ENCODE results near the gene RPS15. TPM values are rescaled to one million over a fixed set of nuclear protein-coding genes. Genes with fewer than 3 reads are reported as not detected.

Gene RPS15
- total RNA-seq, 1 donor from 2014 or later, result 854 TPM

GRCh38 chr19:1449467-1450442, 11.6 kb downstream of the RPS15 start, which contains the start of gene APC2:
TSS of gene APC2 (plus strand) at chr19:1450121. CDS start at chr19:1453002, 2,881 bp downstream.
- no peaks in the 10 kb centered on the region for H3K9me3 ChIP-seq
- H3K27me3 ChIP-seq (ENCODE audit: low read depth), result peaks cover 95% of the 10 kb centered on the region
- intact Hi-C loops (cut with DNase I), result no loop called here
- peaks cover 21% of the 10 kb centered on the region for H3K4me1 ChIP-seq
- ATAC-seq (no peak), DNase-seq (no peak)
- H3K27ac ChIP-seq, result no peak within 1 kb of the TSS
- H3K36me3 ChIP-seq, result no peaks in the 10 kb centered on the region
- no peak within 1 kb of the TSS for H3K4me3 ChIP-seq
- TF ChIP-seq, protein P1, sequence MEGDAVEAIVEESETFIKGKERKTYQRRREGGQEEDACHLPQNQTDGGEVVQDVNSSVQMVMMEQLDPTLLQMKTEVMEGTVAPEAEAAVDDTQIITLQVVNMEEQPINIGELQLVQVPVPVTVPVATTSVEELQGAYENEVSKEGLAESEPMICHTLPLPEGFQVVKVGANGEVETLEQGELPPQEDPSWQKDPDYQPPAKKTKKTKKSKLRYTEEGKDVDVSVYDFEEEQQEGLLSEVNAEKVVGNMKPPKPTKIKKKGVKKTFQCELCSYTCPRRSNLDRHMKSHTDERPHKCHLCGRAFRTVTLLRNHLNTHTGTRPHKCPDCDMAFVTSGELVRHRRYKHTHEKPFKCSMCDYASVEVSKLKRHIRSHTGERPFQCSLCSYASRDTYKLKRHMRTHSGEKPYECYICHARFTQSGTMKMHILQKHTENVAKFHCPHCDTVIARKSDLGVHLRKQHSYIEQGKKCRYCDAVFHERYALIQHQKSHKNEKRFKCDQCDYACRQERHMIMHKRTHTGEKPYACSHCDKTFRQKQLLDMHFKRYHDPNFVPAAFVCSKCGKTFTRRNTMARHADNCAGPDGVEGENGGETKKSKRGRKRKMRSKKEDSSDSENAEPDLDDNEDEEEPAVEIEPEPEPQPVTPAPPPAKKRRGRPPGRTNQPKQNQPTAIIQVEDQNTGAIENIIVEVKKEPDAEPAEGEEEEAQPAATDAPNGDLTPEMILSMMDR (IDR thresholded peaks at IDR 0.05), result no peak

DNA sequence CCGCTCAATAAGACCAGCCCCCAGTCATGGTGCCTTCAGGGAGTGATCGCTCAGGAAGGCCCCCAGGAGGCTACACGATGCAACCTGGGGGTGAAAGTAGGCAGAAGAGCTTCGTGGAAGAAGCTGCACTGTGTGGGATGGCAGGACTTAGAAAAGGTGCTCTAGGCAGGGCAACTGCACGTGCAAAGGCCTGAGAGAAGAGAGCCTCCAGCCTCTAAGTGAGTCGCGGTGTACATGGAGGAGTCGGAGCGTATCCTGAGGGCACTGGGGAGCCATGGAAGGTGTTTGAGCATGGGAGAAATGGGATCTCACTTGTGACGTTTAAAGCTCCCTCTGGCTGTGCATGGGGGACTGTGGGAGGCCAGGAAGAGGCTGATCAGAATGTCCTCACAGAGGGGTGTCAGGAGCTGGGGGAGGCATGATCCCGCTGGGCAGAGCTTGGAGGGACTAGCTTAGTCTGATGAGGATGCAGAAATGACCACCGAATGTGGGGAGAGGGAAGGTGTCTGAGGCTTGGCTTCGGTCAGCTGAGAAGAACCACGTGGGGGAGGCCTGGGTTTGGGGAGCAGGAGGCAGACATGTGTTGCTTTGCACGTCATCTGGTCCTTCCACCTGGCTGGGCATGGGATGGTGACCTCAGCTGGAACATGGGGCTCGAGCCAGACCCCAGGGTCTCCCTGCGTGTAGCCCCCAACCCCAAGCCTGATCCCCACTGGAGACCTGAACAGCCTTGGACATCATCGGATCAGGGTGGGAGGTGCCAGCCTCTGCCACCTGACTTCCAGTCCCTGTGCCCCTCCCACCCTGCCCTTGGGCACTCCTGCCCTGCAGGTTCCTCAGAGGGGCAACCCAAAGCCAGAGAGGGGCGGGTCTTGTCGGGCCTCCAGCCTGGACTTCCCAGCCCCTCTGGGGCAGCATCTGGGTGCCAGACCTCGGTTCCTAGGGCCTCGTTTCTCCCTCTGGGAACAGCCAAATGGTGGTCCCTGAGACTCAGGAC, 12.8 kb downstream of the RPS15 start:
- no peak for DNase-seq
- intact Hi-C loops (cut with DNase I), result no loop called here
- TF ChIP-seq, protein P1 (IDR thresholded peaks at IDR 0.05), result no peak
- H3K36me3 ChIP-seq, result no peaks in the 10 kb centered on the region
- H3K27me3 ChIP-seq (ENCODE audit: low read depth), result peaks cover 100% of the 10 kb centered on the region
- H3K27ac ChIP-seq, result no peak overlapping the region
- ATAC-seq, result no peak
- no peak overlapping the region for H3K4me3 ChIP-seq
- H3K4me1 ChIP-seq, result peaks cover 19% of the 10 kb centered on the region
- H3K9me3 ChIP-seq, result no peaks in the 10 kb centered on the region

GRCh38 chr19:1451916-1452801, 14.0 kb downstream of the RPS15 start:
- H3K4me3 ChIP-seq, result no peak overlapping the region
- peaks cover 100% of the 10 kb centered on the region for H3K27me3 ChIP-seq (ENCODE audit: low read depth)
- H3K36me3 ChIP-seq, result no peaks in the 10 kb centered on the region
- DNase-seq, result no peak
- TF ChIP-seq, protein P1 (IDR thresholded peaks at IDR 0.05), result no peak
- H3K9me3 ChIP-seq, result no peaks in the 10 kb centered on the region
- ATAC-seq, result no peak
- H3K4me1 ChIP-seq, result peaks cover 21% of the 10 kb centered on the region
- H3K27ac ChIP-seq, result no peak overlapping the region
- intact Hi-C loops (cut with DNase I), result no loop called here

DNA sequence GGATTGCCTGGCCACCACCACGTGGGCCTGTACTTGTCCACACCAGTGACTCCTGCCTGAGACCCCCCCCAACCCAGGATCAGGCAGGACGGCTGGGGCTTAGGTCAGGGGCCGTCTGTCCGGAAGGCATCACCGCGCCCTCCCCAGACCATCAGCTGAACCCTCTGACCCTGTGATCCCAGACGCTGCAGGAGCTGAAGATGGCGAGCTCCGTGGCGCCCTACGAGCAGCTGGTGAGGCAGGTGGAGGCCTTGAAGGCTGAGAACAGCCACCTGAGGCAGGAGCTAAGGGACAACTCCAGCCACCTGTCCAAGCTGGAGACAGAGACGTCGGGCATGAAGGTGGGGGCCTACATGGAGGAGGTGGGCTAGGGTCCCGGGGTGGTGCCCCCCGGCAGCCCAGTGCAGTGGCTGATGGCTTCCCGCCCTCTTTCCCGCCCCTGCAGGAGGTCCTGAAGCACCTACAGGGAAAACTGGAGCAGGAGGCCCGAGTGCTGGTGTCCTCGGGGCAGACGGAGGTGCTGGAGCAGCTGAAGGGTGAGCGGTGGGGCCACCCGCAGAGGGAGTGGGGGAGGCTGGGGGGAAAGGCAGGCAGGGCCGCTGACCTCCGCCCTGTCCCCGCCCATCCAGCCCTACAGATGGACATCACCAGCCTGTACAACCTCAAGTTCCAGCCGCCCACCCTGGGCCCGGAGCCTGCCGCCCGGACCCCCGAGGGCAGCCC, 14.8 kb downstream of the RPS15 start:
- H3K9me3 ChIP-seq, result no peaks in the 10 kb centered on the region
- no peak overlapping the region for H3K27ac ChIP-seq
- intact Hi-C loops (cut with DNase I), result no loop called here
- no peak overlapping the region for H3K4me3 ChIP-seq
- ATAC-seq, result no peak
- H3K36me3 ChIP-seq, result no peaks in the 10 kb centered on the region
- H3K27me3 ChIP-seq (ENCODE audit: low read depth), result peaks cover 100% of the 10 kb centered on the region
- TF ChIP-seq, protein P1 (IDR thresholded peaks at IDR 0.05), result no peak
- peaks cover 21% of the 10 kb centered on the region for H3K4me1 ChIP-seq
- DNase-seq, result no peak

Data from lower lobe of right lung (tissue), 2 donors.